ENCODE data around the gene VPS8. TPM values are rescaled to one million over a fixed set of nuclear protein-coding genes. Genes with fewer than 3 reads are reported as not detected.

Gene VPS8
- total and polyA plus RNA-seq, 7 donors, result 11.4 to 52.6 (median 30.8) TPM

DNA sequence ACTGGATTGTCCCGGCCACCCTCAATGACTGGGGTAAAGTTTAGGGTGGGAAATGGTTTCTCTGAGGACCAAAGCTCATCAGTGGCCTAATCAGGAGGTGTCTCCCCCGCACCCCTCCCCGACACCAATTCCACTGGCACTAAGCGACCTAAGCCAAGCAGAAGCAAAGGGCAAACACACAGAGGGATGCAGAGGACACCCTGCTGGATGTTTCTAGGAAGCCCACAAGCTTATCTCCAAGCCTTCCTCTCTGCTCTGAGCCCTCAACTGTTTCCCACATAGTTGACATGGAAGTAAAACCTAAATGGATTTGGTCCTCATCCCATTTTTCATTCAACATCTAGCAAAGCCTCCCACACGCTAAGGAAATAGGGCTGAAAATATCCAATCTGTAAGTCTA is 272.4 kb downstream of the VPS8 start:
- no peaks in the 10 kb centered on the region for H3K27me3 ChIP-seq (ENCODE audit: insufficient read depth in 3 of 3, low read length in 2 of 3)
- no peaks in the 10 kb centered on the region for H3K9me3 ChIP-seq
- H3K4me3 ChIP-seq, result no peak overlapping the region
- H3K4me1 ChIP-seq, result no peaks in the 10 kb centered on the region
- H3K36me3 ChIP-seq (ENCODE audit: insufficient read depth in 1 of 2, low read depth in 1 of 2), result no peaks in the 10 kb centered on the region
- TF ChIP-seq, protein P1, sequence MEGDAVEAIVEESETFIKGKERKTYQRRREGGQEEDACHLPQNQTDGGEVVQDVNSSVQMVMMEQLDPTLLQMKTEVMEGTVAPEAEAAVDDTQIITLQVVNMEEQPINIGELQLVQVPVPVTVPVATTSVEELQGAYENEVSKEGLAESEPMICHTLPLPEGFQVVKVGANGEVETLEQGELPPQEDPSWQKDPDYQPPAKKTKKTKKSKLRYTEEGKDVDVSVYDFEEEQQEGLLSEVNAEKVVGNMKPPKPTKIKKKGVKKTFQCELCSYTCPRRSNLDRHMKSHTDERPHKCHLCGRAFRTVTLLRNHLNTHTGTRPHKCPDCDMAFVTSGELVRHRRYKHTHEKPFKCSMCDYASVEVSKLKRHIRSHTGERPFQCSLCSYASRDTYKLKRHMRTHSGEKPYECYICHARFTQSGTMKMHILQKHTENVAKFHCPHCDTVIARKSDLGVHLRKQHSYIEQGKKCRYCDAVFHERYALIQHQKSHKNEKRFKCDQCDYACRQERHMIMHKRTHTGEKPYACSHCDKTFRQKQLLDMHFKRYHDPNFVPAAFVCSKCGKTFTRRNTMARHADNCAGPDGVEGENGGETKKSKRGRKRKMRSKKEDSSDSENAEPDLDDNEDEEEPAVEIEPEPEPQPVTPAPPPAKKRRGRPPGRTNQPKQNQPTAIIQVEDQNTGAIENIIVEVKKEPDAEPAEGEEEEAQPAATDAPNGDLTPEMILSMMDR (IDR thresholded peaks at IDR 0.05), result no peak
- no peak for DNase-seq
- WGBS, 3 donors, result 83 to 89% (median 88%) methylated on average over 5 of the region's 5 CpGs
- ATAC-seq, result no peak
- intact Hi-C loops (cut with DNase I), result no loop called here
- H3K27ac ChIP-seq, result no peak overlapping the region

DNA sequence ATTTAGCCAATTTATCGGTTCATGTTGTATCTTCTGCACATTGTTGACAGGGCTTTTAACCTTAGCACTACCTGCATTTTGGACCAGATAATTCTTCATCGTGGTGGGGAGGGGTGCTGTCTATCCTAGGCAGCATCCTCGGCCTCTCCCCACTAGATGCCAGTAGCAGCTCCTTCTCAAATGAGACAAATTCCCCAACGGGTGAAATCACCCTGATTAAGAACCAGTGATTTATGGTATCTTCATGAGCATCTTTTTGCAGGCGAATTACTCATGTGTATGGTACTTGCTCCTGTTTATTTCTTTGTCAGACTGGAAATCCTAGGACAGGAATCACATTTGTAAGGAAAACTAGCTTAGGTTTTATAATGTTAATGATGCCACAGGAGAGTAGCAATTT is 272.9 kb downstream of the VPS8 start:
- no peak overlapping the region for H3K27ac ChIP-seq
- TF ChIP-seq, protein P1 (IDR thresholded peaks at IDR 0.05), result no peak

DNA sequence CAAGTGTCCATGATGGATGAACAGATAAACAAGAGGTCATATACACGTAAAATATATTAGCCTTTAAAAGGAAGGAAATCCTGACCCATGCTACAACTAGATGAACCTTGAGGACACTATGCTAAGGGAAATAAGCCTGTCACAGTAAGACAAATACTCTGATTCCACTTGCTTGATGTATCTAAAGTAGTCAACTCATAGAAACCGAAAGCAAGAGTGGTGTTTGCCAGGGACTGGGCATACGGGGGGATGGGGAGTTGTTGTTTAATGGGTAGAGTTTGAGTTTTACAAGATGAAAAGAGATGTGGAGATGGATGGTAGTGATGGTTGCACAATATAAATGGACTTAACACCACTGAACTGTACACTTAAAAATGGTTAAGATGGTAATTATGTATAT is 275.5 kb downstream of the VPS8 start:
- H3K4me1 ChIP-seq, result no peaks in the 10 kb centered on the region
- intact Hi-C loops (cut with DNase I), result no loop called here
- no peaks in the 10 kb centered on the region for H3K36me3 ChIP-seq (ENCODE audit: insufficient read depth in 1 of 2, low read depth in 1 of 2)
- no peak overlapping the region for H3K4me3 ChIP-seq
- WGBS, 3 donors, result 85 to 86% (median 85%) methylated on average over 3 of the region's 3 CpGs
- no peaks in the 10 kb centered on the region for H3K27me3 ChIP-seq (ENCODE audit: insufficient read depth in 3 of 3, low read length in 2 of 3)
- ATAC-seq, result no peak
- no peak overlapping the region for H3K27ac ChIP-seq
- DNase-seq, result no peak
- TF ChIP-seq, protein P1 (IDR thresholded peaks at IDR 0.05), result no peak
- no peaks in the 10 kb centered on the region for H3K9me3 ChIP-seq

More for the DNA sequence above, 272.9 kb downstream of the VPS8 start:
- no peaks in the 10 kb centered on the region for H3K27me3 ChIP-seq (ENCODE audit: insufficient read depth in 3 of 3, low read length in 2 of 3)
- H3K9me3 ChIP-seq, result no peaks in the 10 kb centered on the region
- DNase-seq (no peak), ATAC-seq (no peak)
- no peak overlapping the region for H3K4me3 ChIP-seq
- 69 to 72% (median 70%) methylated on average over 5 of the region's 5 CpGs for WGBS, 3 donors
- intact Hi-C loops (cut with DNase I), result no loop called here
- no peaks in the 10 kb centered on the region for H3K36me3 ChIP-seq (ENCODE audit: insufficient read depth in 1 of 2, low read depth in 1 of 2)
- no peaks in the 10 kb centered on the region for H3K4me1 ChIP-seq

DNA sequence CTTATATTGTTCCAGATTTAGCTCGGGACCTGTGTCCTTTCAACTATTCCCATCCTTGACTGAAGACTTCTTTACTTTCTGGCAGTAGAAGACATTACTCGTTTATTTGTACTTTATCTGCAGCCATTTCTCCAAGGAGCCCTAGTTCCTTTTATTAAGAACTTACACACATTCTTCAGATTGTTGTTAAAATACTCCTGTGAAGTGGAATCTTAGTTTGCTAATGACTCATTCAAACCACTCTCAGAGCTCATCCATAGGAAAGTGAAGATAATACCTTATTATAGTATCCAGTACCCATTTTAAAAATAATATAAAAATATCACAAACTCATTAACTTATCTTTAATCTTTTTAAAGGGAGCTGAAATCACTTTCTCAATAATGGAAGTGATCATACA is 277.4 kb downstream of the VPS8 start:
- ATAC-seq, result no peak
- TF ChIP-seq, protein P1 (IDR thresholded peaks at IDR 0.05), result no peak
- DNase-seq, result no peak
- intact Hi-C loops (cut with DNase I), result no loop called here
- no peaks in the 10 kb centered on the region for H3K4me1 ChIP-seq
- H3K27ac ChIP-seq, result no peak overlapping the region
- 83 to 89% (median 89%) methylated on average over 2 of the region's 2 CpGs for WGBS, 3 donors
- H3K4me3 ChIP-seq, result no peak overlapping the region
- no peaks in the 10 kb centered on the region for H3K36me3 ChIP-seq (ENCODE audit: insufficient read depth in 1 of 2, low read depth in 1 of 2)
- H3K27me3 ChIP-seq (ENCODE audit: insufficient read depth in 3 of 3, low read length in 2 of 3), result no peaks in the 10 kb centered on the region
- no peaks in the 10 kb centered on the region for H3K9me3 ChIP-seq

DNA sequence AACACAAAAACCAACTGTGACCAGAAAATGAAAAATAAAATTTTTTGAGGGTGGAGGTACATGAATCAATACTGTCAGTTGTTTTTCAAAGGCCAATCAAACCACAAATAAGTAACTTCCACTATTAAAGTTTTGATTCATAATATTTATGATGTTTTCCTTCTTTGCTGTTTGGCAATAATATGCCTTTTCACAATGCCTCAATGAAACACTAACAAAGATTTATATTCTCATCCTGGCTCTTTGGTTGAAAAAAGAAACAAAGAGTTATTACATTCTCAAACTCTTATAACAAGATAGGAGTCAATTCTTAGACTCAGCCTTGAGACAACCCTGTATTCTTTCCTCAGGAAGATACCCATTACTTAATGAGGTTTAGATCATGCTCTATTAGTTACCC is 277.8 kb downstream of the VPS8 start:
- H3K4me3 ChIP-seq, result no peak overlapping the region
- H3K27me3 ChIP-seq (ENCODE audit: insufficient read depth in 3 of 3, low read length in 2 of 3), result no peaks in the 10 kb centered on the region
- no peak for ATAC-seq
- TF ChIP-seq, protein P1 (IDR thresholded peaks at IDR 0.05), result no peak
- no peaks in the 10 kb centered on the region for H3K36me3 ChIP-seq (ENCODE audit: insufficient read depth in 1 of 2, low read depth in 1 of 2)
- intact Hi-C loops (cut with DNase I), result no loop called here
- DNase-seq, result no peak
- no peak overlapping the region for H3K27ac ChIP-seq
- no peaks in the 10 kb centered on the region for H3K4me1 ChIP-seq
- no peaks in the 10 kb centered on the region for H3K9me3 ChIP-seq
